Psoas muscle (tissue), 8 donors: Measurements from ENCODE around the gene AFF1. TPM values are rescaled to one million over a fixed set of nuclear protein-coding genes. Genes with fewer than 3 reads are reported as not detected.
"Not testable (repeated sequence)": the region's sequence is repeated elsewhere in the genome, so short reads cannot be mapped to it uniquely, and the experiment has no call there.

ENCODE experiments used
- ATAC-seq, 4 donors: fragments of 200-7000 bp; cut with Tn5 transposase; one replicate each; pipeline ENCODE4 v1.9.1; 2020; ENCODE audit warnings: moderate library complexity in 3 of 4, mild to moderate bottlenecking in 2 of 4
- DNase-seq, 2 donors: peaks; one replicate each; pipeline ENCODE4 v3.0.0-alpha.2; 2020
- H3K27ac ChIP-seq: fragments of 200-600 bp; one replicate; pipeline ENCODE4 v1.8.0; 2022
- H3K27me3 ChIP-seq, 3 donors: fragments of 200-600 bp in 1 of 3; one replicate each; pipeline versions ENCODE4 v1.6.1 to v1.8.0; 2013 to 2022; ENCODE audit warnings: low read length in 2 of 3, mild to moderate bottlenecking in 2 of 3, moderate library complexity in 1 of 3; ENCODE audit not compliant: insufficient read depth in 3 of 3
- H3K36me3 ChIP-seq, 2 donors: fragments of 200-600 bp in 1 of 2; one replicate each; pipeline versions ENCODE4 v1.6.1 to v1.8.0; 2013 to 2022; ENCODE audit warnings: low read depth in 1 of 2, mild to moderate bottlenecking in 1 of 2, moderate library complexity in 1 of 2; ENCODE audit not compliant: insufficient read depth in 1 of 2
- H3K4me1 ChIP-seq: fragments of 200-600 bp; one replicate; pipeline ENCODE4 v1.8.0; 2022
- H3K4me3 ChIP-seq: fragments of 200-600 bp; one replicate; pipeline ENCODE4 v1.8.0; 2022; ENCODE audit warnings: mild to moderate bottlenecking
- H3K9me3 ChIP-seq: fragments of 200-600 bp; one replicate; pipeline ENCODE4 v1.8.0; 2022
- whole genome bisulfite sequencing, 3 donors: extraction: QIAGEN DNeasy Blood & Tissue Kit; methylation state at CpG; one replicate each; pipeline versions ENCODE4 v1.1.6 to v1.1.7; 2013; 5-methylcytosine and 5-hydroxymethylcytosine counted together
- intact Hi-C, 2 donors: fragments of 100-400 bp; cut with DNase I; formaldehyde crosslinking; loops; one replicate each; pipeline versions ENCODE4 v1.11.0 to v1.14.2; 2022
- polyA plus RNA-seq, 3 donors: library from polyadenylated mRNA; stranded (reverse); fragments of 200-250 nt; gene quantifications; one replicate each; pipeline ENCODE4 v1.2.3, GENCODE V29; 2013
- total RNA-seq, 4 donors: library from RNA; stranded (reverse); fragmentation: NEBNext Ultra II Directional in 2 of 4; extraction: Animal tissue kit (Norgen Biotek cat#: 25700) in 2 of 4; gene quantifications; one replicate each; pipeline versions ENCODE4 v1.2.1 to v1.2.4, GENCODE V29; 2021 to 2023
- TF ChIP-seq, protein P1 (sequence below): fragments of 200-600 bp; IDR thresholded peaks from one replicate; pipeline ENCODE4 v1.8.0; 2022; ENCODE audit warnings: antibody characterized with exemption
- donor health status: healthy with polysubstance abuse.
- donor health status: DM: no; HTN: no; CAD: no; lungs with moderate emphysema.
- donor health status: Bipolar disorder and iron deficiency.
- donor health status: healthy.
- donor health status: DM: yes; HTN: yes; CAD: no.
- donor health status: DM: no; HTN: no; CAD: no.
- donor health status: DM: no; HTN: no; CAD: no.
- donor health status: DM: yes; HTN: yes; CAD: no.

The AFF1 gene
- total and polyA plus RNA-seq, 7 donors = 62.7 to 171 (median 120) TPM

- no peaks in the 10 kb centered on the region for H3K27me3 ChIP-seq
- H3K36me3 ChIP-seq = peaks cover 26 to 100% of the 10 kb centered on the region in 2 donors
- intact Hi-C loops = no loop called here
- TF ChIP-seq, protein P1, sequence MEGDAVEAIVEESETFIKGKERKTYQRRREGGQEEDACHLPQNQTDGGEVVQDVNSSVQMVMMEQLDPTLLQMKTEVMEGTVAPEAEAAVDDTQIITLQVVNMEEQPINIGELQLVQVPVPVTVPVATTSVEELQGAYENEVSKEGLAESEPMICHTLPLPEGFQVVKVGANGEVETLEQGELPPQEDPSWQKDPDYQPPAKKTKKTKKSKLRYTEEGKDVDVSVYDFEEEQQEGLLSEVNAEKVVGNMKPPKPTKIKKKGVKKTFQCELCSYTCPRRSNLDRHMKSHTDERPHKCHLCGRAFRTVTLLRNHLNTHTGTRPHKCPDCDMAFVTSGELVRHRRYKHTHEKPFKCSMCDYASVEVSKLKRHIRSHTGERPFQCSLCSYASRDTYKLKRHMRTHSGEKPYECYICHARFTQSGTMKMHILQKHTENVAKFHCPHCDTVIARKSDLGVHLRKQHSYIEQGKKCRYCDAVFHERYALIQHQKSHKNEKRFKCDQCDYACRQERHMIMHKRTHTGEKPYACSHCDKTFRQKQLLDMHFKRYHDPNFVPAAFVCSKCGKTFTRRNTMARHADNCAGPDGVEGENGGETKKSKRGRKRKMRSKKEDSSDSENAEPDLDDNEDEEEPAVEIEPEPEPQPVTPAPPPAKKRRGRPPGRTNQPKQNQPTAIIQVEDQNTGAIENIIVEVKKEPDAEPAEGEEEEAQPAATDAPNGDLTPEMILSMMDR = no peak
- DNase-seq (no peak), ATAC-seq (no peak)
- H3K4me3 ChIP-seq = no peak overlapping the region
- H3K9me3 ChIP-seq = no peaks in the 10 kb centered on the region
- 94 to 97% (median 96%) methylated on average over 8 of the region's 8 CpGs for WGBS, 3 donors
- no peak overlapping the region for H3K27ac ChIP-seq
- H3K4me1 ChIP-seq = peaks cover 8% of the 10 kb centered on the region
Measured at GRCh38 chr4:87132035-87132434, 197.2 kb downstream of the AFF1 start.

- DNase-seq (no peak), ATAC-seq (peak in 2 of 4 donors; percentile 58)
- TF ChIP-seq, protein P1 = no peak
- WGBS, 3 donors = 26 to 43% (median 28%) methylated on average over 2 of the region's 2 CpGs
- intact Hi-C loops = no loop called here
- Histone ChIP-seq H3K27ac (peak overlapping the region; percentile 62), H3K4me3 (no peak overlapping the region), H3K4me1 (peaks cover 8% of the 10 kb centered on the region), H3K9me3 (no peaks in the 10 kb centered on the region), H3K27me3 (no peaks in the 10 kb centered on the region), H3K36me3 (peaks cover 21 to 100% of the 10 kb centered on the region in 2 donors)
Measured at GRCh38 chr4:87133183-87133582, 198.4 kb downstream of the AFF1 start.

- H3K36me3 ChIP-seq = peaks cover 18 to 99% of the 10 kb centered on the region in 2 donors
- WGBS, 3 donors = 72 to 95% (median 81%) methylated on average over 3 of the region's 3 CpGs
- H3K27ac ChIP-seq = no peak overlapping the region
- intact Hi-C loops = no loop called here
- TF ChIP-seq, protein P1 = no peak
- H3K4me3 ChIP-seq = no peak overlapping the region
- no peaks in the 10 kb centered on the region for H3K9me3 ChIP-seq
- no peak for DNase-seq
- ATAC-seq = no peak
- no peaks in the 10 kb centered on the region for H3K27me3 ChIP-seq
- peaks cover 8% of the 10 kb centered on the region for H3K4me1 ChIP-seq
Measured at GRCh38 chr4:87134122-87134521, 199.3 kb downstream of the AFF1 start.

DNA sequence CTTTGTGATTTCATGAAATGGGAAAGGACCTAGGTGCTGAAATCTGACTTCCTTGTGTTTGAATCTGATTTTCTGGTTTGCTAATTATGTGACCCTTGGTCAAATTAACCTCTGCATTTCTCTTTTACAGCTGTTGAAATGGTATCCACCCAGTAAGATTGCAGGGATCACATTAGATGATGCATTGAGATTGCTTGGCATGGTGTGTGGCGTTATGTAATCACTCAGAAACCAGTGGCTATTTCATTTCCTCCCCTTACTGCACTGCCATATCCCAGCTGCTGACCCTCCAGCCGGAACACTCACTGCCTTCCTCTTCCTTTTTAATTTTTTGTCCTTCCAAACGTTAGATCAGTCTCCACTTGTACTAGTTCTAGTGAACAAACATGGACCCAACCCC lies 206.6 kb downstream of the AFF1 start:
- Histone ChIP-seq H3K4me1 (peaks cover 8% of the 10 kb centered on the region), H3K27me3 (no peaks in the 10 kb centered on the region), H3K4me3 (no peak overlapping the region), H3K36me3 (peaks cover 0 to 70% of the 10 kb centered on the region in 2 donors), H3K27ac (peak overlapping the region; percentile 28), H3K9me3 (no peaks in the 10 kb centered on the region)
- TF ChIP-seq, protein P1 = no peak
- ATAC-seq = peak; percentile 54 to 62 (median 60)
- no peak for DNase-seq
- intact Hi-C loops = no loop called here
- 26 to 40% (median 34%) methylated on average over 3 of the region's 3 CpGs for WGBS, 3 donors

- no peaks in the 10 kb centered on the region for H3K9me3 ChIP-seq
- H3K27me3 ChIP-seq = no peaks in the 10 kb centered on the region
- H3K4me3 ChIP-seq = no peak overlapping the region
- TF ChIP-seq, protein P1 = no peak
- ATAC-seq (no peak), DNase-seq (no peak)
- intact Hi-C loops = no loop called here
- H3K27ac ChIP-seq = no peak overlapping the region
- 85 to 98% (median 86%) methylated on average over 2 of the region's 2 CpGs for WGBS, 3 donors
- H3K36me3 ChIP-seq = peaks cover 0 to 42% of the 10 kb centered on the region in 2 donors
- peaks cover 8% of the 10 kb centered on the region for H3K4me1 ChIP-seq
Measured at GRCh38 chr4:87144356-87144755, 209.5 kb downstream of the AFF1 start.

GRCh38 chr4:87145934-87146333 lies 211.1 kb downstream of the AFF1 start:
- H3K27ac ChIP-seq, DNase-seq, intact Hi-C loops, H3K27me3 ChIP-seq, H3K4me1 ChIP-seq, ATAC-seq, H3K4me3 ChIP-seq, H3K9me3 ChIP-seq: not testable (repeated sequence)
- 94 to 95% (median 94%) methylated on average over 6 of the region's 6 CpGs for WGBS, 3 donors
- H3K36me3 ChIP-seq = peaks cover 0 to 33% of the 10 kb centered on the region in 2 donors
